BLaER1 (cell line): ENCODE measurements around the gene NOC2L.

Experiments
- H3K27ac ChIP-seq: shearing (Covaris generic); formaldehyde crosslinking; 2 replicates; pipeline ENCODE4 v1.8.1; 2022
- H3K27me3 ChIP-seq: shearing (Covaris generic); formaldehyde crosslinking; 2 replicates; pipeline ENCODE4 v1.8.1; 2022
- H3K36me3 ChIP-seq: shearing (Covaris generic); formaldehyde crosslinking; 2 replicates; pipeline ENCODE4 v1.8.1; 2022
- H3K4me1 ChIP-seq: shearing (Covaris generic); formaldehyde crosslinking; 2 replicates; pipeline ENCODE4 v1.8.1; 2022
- H3K4me2 ChIP-seq: shearing (Covaris generic); formaldehyde crosslinking; 2 replicates; pipeline ENCODE4 v1.8.1; 2022
- H3K4me3 ChIP-seq: shearing (Covaris generic); formaldehyde crosslinking; 2 replicates; pipeline ENCODE4 v1.8.1; 2022
- H3K9ac ChIP-seq: shearing (Covaris generic); formaldehyde crosslinking; 2 replicates; pipeline ENCODE4 v1.8.1; 2022
- H3K9me3 ChIP-seq: shearing (Covaris generic); formaldehyde crosslinking; 2 replicates; pipeline ENCODE4 v1.8.1; 2022
- H4K20me1 ChIP-seq: shearing (Covaris generic); formaldehyde crosslinking; 2 replicates; pipeline ENCODE4 v1.8.1; 2022
- Cebpa-rat ChIP-seq: shearing (Covaris generic); IDR thresholded peaks from 2 replicates; pipeline ENCODE4 v1.8.1; 2022

NOC2L gene

DNA sequence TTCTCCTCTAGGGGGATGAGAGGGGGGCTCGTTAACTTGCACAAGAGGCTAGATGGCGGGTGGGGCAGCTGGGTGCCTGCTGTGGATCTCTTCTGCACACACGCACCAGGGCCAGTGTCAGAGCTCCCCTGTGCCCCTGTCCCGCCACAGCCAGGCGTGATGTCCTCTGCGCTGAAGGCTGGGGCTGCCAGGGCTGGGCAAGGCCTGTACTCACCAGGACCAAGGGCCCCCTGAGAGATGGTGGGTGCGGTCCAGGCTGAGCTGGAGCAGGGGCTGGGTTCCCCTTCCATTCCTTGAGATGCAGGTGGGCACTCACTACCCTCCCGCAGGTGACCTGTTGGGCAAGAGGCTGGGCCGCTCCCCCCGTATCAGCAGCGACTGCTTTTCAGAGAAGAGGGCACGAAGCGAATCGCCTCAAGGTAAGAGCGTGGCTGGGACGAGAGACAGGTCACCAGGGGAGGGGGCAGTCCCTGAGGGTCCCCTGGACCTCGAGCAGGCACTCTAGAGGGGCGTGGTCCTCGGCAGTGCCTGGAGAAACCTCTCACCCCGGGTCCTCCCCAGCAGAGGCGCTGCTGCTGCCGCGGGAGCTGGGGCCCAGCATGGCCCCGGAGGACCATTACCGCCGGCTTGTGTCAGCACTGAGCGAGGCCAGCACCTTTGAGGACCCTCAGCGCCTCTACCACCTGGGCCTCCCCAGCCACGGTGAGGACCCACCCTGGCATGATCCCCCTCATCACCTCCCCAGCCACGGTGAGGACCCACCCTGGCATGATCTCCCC lies 20.2 kb downstream of the NOC2L start:
- Histone ChIP-seq H3K9me3 (no peaks in the 10 kb centered on the region), H3K4me1 (peaks cover 78% of the 10 kb centered on the region), H3K4me2 (peak overlapping the region; percentile 90), H3K4me3 (no peak overlapping the region; the same call in 1 of the 2 replicates), H3K27ac (no peak overlapping the region), H3K9ac (no peak overlapping the region), H3K36me3 (peaks cover 4% of the 10 kb centered on the region), H3K27me3 (peaks cover 81% of the 10 kb centered on the region), H4K20me1 (peaks cover 84% of the 10 kb centered on the region)
- TF ChIP-seq Cebpa-rat: no peak

DNA sequence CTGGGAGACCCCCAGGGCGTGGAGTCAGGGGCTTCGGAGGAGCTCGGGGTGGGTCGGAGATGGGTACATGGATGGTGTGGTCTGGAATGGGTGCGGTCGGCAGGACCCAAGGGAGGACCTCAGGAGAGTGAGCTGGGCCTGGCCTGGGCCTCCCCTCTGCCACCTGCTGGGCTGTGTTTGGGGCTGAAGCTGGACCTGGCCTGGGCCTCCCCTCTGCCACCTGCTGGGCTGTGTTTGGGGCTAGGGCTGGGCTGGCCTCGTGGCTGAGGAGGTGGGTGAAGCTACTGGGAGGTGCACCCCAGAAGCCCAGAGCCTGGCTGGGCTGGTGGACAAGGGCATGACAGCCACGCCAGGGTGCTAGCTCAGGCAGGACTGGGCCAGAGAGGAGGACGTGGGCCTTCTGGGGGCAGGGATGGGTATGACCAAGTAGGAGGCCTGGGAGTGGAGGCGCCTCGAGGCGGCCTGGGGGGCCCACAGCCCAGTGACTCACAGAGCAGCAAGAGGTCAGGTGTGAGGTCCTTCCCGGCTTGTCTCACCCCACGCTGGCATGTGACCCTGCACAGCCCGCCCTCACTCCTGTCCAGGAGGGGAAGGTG lies 20.9 kb downstream of the NOC2L start:
- Histone ChIP-seq H3K27me3 (peaks cover 81% of the 10 kb centered on the region), H3K4me3 (no peak overlapping the region), H3K9me3 (no peaks in the 10 kb centered on the region), H3K27ac (no peak overlapping the region), H3K9ac (no peak overlapping the region), H3K4me1 (peaks cover 78% of the 10 kb centered on the region), H3K4me2 (peak overlapping the region; percentile 90), H4K20me1 (peaks cover 79% of the 10 kb centered on the region), H3K36me3 (no peaks in the 10 kb centered on the region)
- no peak for TF ChIP-seq Cebpa-rat

DNA sequence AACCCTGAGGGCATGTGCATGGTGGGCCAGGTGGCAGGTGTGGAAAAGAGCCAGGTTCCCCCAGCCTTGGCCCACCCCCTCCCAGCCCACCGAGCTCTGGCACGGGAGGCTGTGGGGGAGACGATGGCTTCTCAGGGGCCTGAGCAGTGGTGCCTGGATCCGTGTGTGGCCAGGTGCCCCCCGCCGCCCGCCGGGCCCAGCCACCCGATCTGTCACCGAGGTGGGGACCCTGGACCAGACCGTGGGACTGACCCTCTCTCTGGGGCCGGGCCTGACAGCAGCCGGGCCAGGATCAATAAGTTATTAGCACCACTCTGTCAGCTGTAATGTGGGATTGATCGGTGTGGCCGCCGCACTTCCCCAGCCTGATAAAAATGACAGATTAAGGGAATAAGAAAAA lies 21.5 kb downstream of the NOC2L start:
- Histone ChIP-seq H3K4me1 (peaks cover 79% of the 10 kb centered on the region), H3K27ac (no peak overlapping the region), H3K36me3 (no peaks in the 10 kb centered on the region), H3K4me2 (peak overlapping the region; percentile 90; the same call in 1 of the 2 replicates), H3K9me3 (no peaks in the 10 kb centered on the region), H3K4me3 (no peak overlapping the region), H3K9ac (no peak overlapping the region), H4K20me1 (peaks cover 79% of the 10 kb centered on the region), H3K27me3 (peaks cover 81% of the 10 kb centered on the region)
- no peak for TF ChIP-seq Cebpa-rat

DNA sequence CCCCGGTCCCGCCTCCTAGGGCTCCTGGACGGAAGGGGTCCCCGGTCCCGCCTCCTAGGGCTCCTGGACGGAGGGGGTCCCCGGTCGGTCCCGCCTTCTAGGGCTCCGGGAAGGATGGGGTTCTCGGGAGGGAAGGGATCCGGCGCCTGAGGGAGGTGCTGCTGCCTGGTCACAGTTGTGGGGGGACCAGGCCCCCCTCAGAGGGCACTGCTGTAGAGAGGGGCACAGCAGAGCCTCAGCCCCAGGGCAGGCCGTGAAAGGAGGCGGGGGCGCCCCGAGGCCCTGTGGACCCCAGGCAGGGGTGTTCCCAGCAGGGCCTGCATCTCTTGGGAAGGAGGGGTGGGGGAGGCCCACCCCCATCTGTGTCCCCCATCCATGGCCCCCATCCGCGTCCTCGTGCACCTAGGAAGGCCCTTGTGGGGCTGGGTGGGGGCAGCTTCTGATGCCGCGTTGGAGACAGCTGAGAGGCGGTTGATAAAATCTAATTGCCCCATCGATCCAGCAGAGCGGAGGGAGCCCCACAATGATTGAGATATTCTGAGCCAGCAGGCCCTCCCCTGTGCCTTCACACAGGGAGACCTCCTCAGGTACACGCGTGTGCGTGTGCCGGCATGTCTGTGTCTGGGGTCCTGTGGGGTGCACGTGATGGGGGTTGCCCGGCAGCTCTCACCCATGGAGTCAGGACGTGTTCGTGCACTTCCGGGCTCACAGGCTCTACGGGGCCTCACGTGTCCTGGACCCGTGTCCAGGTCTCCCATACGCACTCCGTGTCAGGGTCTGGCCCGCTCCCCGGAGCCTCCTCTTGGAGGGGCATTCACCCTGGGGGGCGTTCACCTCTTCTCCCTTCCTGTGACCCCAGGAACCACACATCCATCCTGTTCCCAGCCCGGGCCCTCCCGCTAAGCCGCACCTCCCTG lies 22.4 kb downstream of the NOC2L start:
- Histone ChIP-seq H3K4me1 (peaks cover 81% of the 10 kb centered on the region), H3K9ac (no peak overlapping the region), H3K9me3 (no peaks in the 10 kb centered on the region), H3K27me3 (peaks cover 72% of the 10 kb centered on the region), H3K36me3 (no peaks in the 10 kb centered on the region), H3K27ac (no peak overlapping the region), H3K4me2 (peak overlapping the region; percentile 59), H4K20me1 (peaks cover 79% of the 10 kb centered on the region), H3K4me3 (no peak overlapping the region)
- TF ChIP-seq Cebpa-rat: no peak

DNA sequence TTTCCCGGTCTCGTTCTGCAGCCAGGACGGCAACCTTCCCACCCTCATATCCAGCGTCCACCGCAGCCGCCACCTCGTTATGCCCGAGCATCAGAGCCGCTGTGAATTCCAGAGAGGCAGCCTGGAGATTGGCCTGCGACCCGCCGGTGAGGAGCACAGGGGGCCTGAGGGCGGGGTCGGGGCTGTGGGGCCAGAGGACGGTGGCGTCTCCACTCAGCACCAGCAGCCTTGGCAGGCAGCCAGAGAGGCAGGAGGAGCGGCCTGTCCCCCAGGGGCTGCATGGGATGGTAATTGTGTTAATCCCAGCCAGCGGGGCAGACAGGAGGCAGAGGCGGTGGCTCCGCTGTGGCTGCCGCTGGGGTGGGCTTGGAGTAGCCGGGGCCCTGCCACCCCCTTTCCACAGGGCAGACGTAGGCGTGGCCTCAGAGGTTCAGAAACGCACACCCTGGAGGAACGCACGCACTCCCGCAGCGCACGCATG lies 23.3 kb downstream of the NOC2L start:
- peak overlapping the region; percentile 59 for H3K4me2 ChIP-seq
- H3K27ac ChIP-seq: no peak overlapping the region
- no peak overlapping the region for H3K9ac ChIP-seq
- H3K36me3 ChIP-seq: no peaks in the 10 kb centered on the region
- H3K4me1 ChIP-seq: peaks cover 81% of the 10 kb centered on the region
- no peaks in the 10 kb centered on the region for H3K9me3 ChIP-seq
- H4K20me1 ChIP-seq: peaks cover 75% of the 10 kb centered on the region
- H3K4me3 ChIP-seq: no peak overlapping the region
- TF ChIP-seq Cebpa-rat: no peak
- peaks cover 64% of the 10 kb centered on the region for H3K27me3 ChIP-seq

DNA sequence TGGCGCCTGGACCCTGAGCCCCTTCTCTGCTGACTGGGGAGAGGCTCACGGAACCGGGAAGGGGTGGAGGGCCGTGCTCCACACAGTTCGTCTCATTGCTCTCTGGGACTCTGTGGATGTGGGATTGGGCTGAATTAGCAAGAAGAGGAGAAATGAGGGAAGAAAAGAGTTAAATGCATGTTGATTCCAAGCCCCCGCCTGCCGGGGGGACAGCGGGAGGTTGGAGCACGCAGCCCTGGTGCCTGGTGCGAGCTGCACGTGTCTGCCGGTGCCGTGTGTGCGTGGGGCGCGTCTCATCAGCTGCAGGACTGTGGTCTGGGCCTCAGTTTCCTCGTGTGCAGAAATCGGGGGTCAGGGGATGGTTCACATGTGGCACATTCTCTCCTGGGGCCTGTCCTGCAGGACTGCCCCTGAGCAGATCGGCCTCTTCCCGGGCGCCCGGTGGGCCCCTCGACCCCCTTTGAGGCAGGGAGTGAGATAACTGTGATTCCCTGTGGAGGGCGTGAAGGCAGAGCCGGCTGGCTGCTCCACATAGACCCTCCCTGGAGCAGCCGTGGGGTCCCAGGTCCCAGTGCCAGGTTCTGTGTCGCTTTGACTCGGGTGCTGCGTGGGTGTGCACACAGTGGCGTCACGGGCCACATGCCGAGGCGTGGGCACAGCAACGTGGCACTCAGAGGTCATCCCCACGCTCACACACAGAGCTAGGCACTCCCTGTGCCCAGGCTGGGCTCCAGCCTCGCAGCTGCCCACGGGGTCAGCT lies 23.9 kb downstream of the NOC2L start:
- H3K4me3 ChIP-seq: no peak overlapping the region

DNA sequence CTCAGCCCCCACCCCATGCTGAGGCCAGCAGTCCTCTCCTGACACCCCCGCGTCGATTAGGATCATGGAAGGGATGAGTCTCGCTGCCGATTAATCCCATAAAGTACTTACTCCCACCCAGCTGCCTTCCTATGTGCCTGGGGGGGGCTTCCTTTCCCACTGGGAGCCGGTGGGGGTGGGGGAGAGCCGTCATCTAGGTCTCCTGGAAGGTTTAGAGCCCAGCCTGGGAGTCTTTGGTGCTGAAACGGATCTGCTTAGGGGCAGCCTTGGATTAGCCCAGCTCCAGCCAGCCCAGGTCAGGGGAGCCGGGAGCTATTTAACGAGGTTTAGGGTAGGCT lies 25.5 kb downstream of the NOC2L start:
- H3K27me3 ChIP-seq: peaks cover 48% of the 10 kb centered on the region
- H3K36me3 ChIP-seq: no peaks in the 10 kb centered on the region
- no peak overlapping the region for H3K9ac ChIP-seq
- H3K4me2 ChIP-seq: peak overlapping the region; percentile 86; the same call in 1 of the 2 replicates
- H3K4me3 ChIP-seq: no peak overlapping the region
- TF ChIP-seq Cebpa-rat: no peak
- H3K9me3 ChIP-seq: no peaks in the 10 kb centered on the region
- H3K4me1 ChIP-seq: peaks cover 68% of the 10 kb centered on the region
- H3K27ac ChIP-seq: no peak overlapping the region
- peaks cover 55% of the 10 kb centered on the region for H4K20me1 ChIP-seq

More for the DNA sequence above, 23.9 kb downstream of the NOC2L start:
- no peaks in the 10 kb centered on the region for H3K36me3 ChIP-seq
- peaks cover 81% of the 10 kb centered on the region for H3K4me1 ChIP-seq
- H3K9ac ChIP-seq: no peak overlapping the region
- H3K27ac ChIP-seq: no peak overlapping the region
- H3K9me3 ChIP-seq: no peaks in the 10 kb centered on the region
- H3K4me2 ChIP-seq: peak overlapping the region; percentile 59
- TF ChIP-seq Cebpa-rat: no peak
- peaks cover 69% of the 10 kb centered on the region for H4K20me1 ChIP-seq
- peaks cover 58% of the 10 kb centered on the region for H3K27me3 ChIP-seq

DNA sequence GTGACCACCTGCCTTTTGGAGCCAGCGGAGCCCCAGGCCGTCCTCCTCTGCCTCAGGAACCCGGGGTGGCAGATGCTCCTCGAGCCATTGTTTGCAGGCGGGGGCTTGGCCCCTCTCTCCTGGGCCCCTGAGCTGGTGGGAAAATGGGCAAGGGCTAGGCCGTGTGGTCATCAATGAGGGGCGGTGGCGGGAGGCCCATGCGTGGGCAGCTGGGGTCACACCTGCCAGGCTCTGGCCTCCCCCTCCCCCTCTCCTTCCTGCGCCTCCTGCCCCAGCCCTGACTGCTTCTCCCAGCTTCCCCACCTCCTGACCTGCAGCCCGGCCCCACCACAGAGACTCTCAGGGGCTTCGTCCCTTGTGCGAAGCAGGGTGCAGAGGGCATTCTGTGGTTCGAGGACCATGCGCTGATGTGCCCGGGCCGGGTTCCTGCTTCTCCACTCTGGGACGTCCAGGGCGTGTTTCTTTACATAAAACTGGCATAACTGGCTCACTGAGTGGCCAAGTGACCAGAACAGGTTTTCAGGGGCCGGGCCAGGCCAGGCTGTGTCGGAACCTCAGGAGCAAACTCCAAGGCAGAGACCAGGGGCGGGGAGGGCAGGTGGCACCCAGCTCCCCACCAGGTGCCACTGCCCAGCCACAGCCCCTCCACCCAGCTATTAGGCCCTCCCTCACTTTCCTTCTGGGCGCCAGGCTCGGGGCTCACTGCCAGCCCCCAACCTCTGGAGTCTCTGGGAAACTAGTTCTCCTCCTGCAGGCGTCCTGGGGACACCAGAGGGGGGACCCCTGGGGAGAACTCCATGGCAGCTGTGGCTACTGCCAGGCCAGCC lies 26.1 kb downstream of the NOC2L start:
- no peaks in the 10 kb centered on the region for H3K36me3 ChIP-seq
- H3K4me2 ChIP-seq: peak overlapping the region; percentile 86
- H4K20me1 ChIP-seq: peaks cover 53% of the 10 kb centered on the region
- H3K27me3 ChIP-seq: peaks cover 44% of the 10 kb centered on the region
- no peaks in the 10 kb centered on the region for H3K9me3 ChIP-seq
- TF ChIP-seq Cebpa-rat: no peak
- no peak overlapping the region for H3K4me3 ChIP-seq
- H3K4me1 ChIP-seq: peaks cover 65% of the 10 kb centered on the region
- no peak overlapping the region for H3K27ac ChIP-seq
- H3K9ac ChIP-seq: 0 out of 2 replicates have a peak overlapping the region, but pooled peaks have one; percentile 5
